Activated CD8-positive, alpha-beta memory T cell treated with anti-CD3 and anti-CD28 coated beads for 4 hours (primary cell): ENCODE results near the gene MMP17.

ENCODE experiments used
- DNase-seq, 2 donors: peaks; one replicate each; pipeline ENCODE4 v3.0.0-alpha.2; 2020; ENCODE audit warnings: low read depth in 2 of 2

The MMP17 gene

DNA sequence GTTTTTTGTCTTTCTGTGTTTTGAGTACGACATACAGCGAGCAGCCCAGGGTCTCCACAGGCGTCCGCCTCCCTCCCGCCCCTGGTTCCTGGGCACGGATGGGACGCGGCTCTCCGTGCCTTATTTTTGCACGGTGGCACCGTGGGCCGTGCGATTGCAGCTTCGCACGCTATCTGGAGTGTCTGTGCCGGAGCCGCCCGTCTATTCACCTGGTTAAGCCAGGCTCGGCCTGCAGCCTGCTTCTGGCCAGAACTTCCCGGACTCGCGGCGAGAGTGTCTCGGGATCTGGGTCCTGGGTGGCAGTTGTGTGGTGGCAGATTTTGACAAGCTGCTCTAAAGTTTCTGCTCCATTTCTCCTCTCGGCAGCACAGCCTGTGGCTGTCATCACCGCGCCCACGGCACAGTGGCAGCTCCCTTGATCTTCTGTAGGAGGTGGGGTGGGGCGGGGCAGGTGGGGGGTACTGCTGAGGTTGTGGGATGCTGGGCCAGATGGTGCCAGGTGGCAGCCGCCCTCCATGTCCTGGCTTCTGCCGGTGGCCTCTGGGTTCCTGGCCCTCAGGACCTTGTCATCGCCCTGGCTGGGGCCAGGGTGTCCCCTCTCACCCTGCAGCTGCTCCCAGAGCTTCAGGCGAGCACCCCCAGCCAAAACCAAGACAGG is 2.9 kb downstream of the MMP17 start:
- no peak for DNase-seq

DNA sequence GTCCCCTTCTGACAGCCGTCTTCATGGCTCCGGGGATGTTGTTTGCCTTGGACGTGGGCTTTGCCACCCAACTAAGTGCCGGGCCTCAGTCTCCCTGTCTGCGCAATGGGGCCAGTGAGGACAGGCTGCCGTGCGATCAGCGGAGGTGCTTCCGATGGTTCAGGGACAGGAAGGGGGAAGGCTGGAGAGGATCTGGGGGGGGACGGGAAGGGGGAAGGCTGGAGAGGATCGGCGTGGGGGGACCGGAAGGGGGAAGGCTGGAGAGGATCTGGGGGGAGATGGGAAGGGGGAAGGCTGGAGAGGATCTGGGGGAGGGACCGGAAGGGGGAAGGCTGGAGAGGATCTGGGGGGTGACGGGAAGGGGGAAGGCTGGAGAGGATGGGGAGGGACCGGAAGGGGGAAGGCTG is 3.4 kb downstream of the MMP17 start:
- no peak for DNase-seq

GRCh38 chr12:131832321-131833231 is 4.4 kb downstream of the MMP17 start:
- no peak for DNase-seq

DNA sequence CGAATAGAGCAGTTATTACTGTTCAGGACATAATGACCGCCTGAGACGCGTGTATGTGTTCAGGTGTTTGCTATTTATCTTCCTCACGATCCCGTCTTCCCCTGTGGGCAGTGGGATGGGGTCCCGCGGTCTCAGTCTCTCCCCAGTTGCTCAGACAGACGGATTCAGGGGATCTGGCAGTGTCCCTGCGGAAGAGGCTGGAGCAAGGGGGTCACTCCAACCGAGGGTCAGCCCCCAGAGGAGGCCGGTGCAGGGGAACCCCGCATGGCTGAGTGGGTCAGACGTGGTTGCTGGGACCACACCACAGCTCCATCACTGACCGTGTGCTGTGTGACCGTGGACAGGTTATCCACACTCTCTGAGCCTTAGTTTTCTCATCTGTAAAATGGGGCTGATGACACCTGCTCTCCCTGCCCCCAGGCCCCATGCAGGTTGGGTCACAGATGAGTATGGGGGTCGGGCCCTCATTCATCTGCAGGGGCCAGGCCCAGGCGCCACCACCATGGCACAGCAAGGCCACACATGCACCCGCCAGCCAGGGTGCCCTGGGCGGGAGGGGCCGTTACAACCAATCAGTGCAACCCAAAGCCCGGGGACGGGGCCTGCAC is 5.2 kb downstream of the MMP17 start:
- no peak for DNase-seq

GRCh38 chr12:131833896-131834641 is 5.9 kb downstream of the MMP17 start:
- no peak for DNase-seq

GRCh38 chr12:131834798-131835615 is 6.8 kb downstream of the MMP17 start:
- no peak for DNase-seq

DNA sequence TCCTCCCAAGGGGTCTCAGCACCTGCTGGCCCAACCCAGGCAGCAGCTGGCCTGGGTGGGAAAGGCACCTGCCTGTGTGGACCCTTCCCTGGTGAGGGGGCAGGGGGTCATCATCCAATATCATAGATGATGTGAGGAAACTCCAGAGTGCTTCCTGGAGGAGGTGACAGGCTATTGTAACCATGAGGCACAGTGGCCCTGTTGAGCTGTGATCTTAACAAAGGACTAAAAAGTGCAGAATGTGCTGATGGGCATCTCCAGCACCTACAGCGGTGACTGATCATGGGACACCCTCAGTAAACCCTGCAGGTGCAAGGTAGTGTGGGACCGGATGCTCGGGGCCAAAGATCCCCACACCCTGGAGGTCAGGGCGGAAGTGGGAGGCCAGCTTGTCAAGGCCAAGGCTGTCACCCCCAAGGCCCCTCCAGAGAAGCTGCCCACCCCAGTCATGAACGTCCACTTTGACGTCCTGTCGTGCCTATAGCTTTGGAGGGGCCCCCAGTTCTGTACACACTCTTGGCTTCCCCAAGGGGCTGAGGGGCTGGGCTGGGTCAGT is 7.5 kb downstream of the MMP17 start:
- DNase-seq: no peak

DNA sequence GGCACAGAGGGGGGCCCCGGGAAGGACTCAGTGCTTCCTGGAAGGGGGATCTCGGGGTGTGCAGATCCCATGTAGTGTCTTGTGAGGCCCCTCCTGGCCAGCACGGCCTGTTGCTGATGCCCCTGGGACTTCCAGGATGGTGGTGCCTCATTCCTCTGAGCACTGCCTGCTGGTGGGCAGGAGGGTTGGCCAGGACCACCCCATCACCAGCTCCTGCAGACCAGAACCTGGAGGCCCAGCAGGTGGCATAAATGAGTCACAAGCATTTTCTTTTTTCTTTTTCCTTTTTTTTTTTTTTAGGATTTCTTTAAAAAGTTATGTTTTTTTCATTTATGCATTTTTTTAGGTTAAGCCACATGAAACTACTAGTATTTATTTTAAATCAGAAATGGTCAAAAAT is 8.0 kb downstream of the MMP17 start:
- no peak for DNase-seq

- DNase-seq: no peak
Observed at GRCh38 chr12:131836714-131837397, 8.7 kb downstream of the MMP17 start.

DNA sequence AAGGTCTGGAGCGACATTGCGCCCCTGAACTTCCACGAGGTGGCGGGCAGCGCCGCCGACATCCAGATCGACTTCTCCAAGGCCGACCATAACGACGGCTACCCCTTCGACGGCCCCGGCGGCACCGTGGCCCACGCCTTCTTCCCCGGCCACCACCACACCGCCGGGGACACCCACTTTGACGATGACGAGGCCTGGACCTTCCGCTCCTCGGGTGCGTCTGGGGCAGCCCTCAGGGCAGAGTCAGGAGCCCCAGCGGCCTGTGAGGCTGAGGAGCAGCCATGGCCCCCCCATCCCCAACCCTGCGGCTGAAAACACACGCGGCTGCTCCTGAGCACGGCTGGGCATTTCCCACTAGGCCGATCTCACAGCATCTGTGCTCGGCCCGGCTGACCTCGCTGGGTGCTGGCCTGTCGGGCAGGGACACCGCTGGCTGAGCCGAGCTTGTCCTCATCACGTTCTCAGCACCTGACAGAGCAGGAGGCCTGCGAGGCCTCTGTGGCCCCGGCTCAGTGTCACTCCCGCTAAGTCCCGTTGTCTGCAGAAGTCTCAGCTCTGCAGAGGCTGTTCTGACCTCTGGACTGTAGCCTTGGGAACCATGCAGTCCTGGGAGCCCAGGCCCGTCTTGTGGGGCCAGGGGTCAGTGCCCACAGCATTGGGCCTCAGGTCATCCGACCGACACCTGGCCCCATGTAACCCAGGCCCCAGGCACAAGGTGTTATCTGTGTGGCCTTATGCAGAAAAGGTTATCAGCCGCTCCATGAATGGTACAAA is 12.6 kb downstream of the MMP17 start:
- DNase-seq: no peak

DNA sequence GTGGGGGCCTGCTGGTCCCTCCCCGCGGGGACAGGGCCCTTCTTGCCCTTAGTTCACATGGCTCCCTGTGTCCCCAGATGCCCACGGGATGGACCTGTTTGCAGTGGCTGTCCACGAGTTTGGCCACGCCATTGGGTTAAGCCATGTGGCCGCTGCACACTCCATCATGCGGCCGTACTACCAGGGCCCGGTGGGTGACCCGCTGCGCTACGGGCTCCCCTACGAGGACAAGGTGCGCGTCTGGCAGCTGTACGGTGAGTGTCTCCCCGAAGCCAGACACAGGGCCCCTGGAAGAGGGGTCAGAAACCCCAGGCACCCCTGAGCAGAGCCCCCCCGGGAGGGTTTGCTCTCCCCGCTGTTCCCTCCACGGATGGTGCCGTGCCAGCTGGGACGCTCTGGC is 13.4 kb downstream of the MMP17 start:
- DNase-seq: no peak

GRCh38 chr12:131842169-131842568 is 14.0 kb downstream of the MMP17 start:
- no peak for DNase-seq

GRCh38 chr12:131843527-131843926 is 15.3 kb downstream of the MMP17 start:
- no peak for DNase-seq

DNA sequence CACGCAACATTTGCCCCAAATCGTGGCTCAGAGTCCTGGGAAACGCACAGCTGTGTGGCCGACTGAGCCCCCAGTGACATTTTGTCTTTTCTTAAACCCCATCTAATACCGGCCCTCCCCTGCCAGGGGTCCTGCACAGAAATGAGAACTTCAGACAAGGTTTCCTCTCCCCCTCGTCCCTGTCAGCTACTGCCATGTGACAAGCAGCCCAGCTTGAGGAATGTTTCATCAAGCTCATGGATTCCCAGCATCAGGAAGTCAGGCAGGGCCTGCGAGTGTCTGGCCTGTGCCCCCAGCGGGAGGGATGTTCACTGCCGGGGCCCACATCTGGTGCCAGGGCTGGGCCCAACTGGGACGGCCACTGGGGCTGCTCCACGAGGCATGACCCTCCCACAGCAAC is 15.9 kb downstream of the MMP17 start:
- no peak for DNase-seq

GRCh38 chr12:131844656-131845055 is 16.5 kb downstream of the MMP17 start:
- no peak for DNase-seq

DNA sequence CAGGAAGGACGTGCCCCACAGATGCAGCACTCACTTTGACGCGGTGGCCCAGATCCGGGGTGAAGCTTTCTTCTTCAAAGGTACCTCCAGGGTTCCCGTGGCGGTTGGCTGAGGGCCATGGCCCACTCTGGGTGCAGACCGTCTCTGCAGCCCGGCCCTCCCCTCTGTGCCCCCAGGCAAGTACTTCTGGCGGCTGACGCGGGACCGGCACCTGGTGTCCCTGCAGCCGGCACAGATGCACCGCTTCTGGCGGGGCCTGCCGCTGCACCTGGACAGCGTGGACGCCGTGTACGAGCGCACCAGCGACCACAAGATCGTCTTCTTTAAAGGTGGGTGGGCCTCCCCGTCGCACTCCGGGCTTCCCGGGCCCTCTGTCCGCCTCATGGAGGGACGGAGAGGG is 16.9 kb downstream of the MMP17 start:
- no peak for DNase-seq

DNA sequence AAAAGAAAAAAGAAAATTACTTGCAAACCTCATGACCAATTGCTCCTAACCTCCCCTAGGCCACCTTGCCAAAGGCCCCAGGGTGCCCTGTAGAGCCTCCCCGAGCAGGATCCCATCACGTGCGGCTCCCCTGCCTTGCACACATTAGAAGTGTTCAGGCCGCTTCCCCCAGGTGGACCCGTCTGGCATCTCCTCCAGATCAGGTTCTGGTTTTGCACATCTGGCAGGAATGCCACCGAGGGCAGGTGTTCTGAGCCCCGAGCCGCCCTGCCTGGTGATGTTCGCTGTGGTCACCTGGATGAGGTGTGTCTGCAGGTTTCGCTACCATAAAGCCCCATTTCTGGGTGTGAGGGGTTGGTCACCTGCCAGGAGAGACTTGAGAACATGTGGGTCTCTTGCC is 19.3 kb downstream of the MMP17 start:
- DNase-seq: no peak

- no peak for DNase-seq
Observed at GRCh38 chr12:131848753-131849152, 20.6 kb downstream of the MMP17 start.

DNA sequence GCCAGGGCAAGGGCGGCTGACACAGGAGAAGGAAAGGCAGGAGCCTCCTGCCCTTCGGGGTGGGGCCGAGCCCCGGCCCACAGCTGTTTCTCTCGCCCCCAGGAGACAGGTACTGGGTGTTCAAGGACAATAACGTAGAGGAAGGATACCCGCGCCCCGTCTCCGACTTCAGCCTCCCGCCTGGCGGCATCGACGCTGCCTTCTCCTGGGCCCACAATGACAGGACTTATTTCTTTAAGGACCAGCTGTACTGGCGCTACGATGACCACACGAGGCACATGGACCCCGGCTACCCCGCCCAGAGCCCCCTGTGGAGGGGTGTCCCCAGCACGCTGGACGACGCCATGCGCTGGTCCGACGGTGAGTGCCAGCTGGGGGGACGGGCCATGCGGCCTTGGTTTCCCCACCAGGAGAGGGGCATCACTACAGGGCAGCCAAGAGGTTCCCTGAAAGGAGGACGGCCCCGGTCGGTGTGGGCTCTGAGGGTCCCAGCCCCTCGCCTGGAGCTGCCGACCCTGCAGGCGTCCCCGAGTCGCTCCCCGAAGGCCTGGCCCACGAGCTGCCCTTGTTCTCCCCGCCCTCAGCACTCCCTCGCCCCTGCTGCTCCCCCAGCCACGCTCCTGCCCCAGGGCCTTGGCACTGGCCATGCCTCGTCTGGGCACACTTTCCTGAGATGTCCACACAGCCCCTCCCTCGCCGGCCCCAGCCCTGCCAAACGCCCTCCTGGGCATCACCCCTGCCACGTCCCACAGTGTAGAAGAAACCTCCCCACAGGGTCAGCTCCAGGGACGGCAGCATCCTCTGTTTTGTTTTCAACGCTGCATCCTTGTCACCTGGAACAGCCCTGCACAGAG is 21.7 kb downstream of the MMP17 start:
- DNase-seq: no peak
